Measurements from ENCODE around the gene NPHS1. TPM values are rescaled to one million over a fixed set of nuclear protein-coding genes. Genes with fewer than 3 reads are reported as not detected.

The NPHS1 gene
- total and polyA plus RNA-seq, 4 donors = under 0.01 TPM; not detected in 3

DNA sequence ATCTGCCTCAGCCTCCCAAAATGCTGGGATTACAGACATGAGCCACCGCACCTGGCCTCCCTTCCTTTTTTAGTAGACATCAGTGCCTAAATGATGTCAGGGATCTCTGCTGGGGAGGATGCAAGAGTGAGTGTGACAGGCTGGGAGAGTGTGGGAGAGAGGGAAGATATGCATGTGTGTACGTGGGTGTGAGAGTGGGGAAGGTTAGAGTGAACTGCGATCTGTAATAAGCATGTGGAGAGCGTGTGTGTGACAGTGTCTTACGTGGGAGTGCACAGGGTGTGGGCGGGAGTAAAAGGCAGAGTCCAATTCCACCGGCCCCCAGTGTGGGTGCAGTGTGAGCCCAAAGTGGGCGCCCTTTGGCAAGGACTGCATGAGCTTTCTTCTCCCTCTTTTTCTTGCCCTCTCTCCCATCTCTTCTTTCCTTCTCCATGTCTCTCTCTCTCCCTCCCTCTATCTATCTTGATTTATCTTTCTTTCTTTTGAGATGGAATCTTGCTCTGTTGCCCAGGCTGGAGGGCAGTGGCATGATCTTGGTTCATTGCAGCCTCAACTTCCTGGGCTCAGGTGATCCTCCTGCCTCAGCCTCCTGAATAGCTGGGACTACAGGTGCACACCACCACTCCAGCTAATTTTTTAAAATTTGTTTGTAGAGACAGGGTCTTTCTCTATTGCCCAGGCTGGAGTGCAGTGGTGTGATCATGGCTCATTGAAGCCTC is 893 bp upstream of the NPHS1 start:
- 58% methylated on average over 8 of the region's 8 CpGs for whole genome bisulfite sequencing
- no peak for DNase-seq (ENCODE audit: low spot score)
- Histone ChIP-seq H3K27ac (ENCODE audit: low read depth in 1 of 2, low read length in 2 of 2) (no peak overlapping the region), H3K9ac (ENCODE audit: low read depth in 1 of 2, low read length in 2 of 2) (no peak overlapping the region), H3K36me3 (ENCODE audit: control insufficient read depth in 4 of 4, insufficient read depth in 3 of 4, low read depth in 1 of 4, low read length in 3 of 4) (no peaks in the 10 kb centered on the region), H3K4me3 (ENCODE audit: low read depth in 1 of 3, low read length in 3 of 3) (no peak overlapping the region), H3K27me3 (ENCODE audit: control insufficient read depth in 4 of 4, insufficient read depth in 4 of 4, low read length in 3 of 4) (peaks cover 0 to 3% (median 2%) of the 10 kb centered on the region in 4 donors), H3K9me3 (ENCODE audit: control insufficient read depth in 4 of 4, low read length in 3 of 4) (no peaks in the 10 kb centered on the region), H3K4me1 (ENCODE audit: control insufficient read depth in 4 of 4, insufficient read depth in 4 of 4, low read length in 3 of 4) (peaks cover 0 to 6% (median 4%) of the 10 kb centered on the region in 4 donors)
- TF ChIP-seq, protein P1, sequence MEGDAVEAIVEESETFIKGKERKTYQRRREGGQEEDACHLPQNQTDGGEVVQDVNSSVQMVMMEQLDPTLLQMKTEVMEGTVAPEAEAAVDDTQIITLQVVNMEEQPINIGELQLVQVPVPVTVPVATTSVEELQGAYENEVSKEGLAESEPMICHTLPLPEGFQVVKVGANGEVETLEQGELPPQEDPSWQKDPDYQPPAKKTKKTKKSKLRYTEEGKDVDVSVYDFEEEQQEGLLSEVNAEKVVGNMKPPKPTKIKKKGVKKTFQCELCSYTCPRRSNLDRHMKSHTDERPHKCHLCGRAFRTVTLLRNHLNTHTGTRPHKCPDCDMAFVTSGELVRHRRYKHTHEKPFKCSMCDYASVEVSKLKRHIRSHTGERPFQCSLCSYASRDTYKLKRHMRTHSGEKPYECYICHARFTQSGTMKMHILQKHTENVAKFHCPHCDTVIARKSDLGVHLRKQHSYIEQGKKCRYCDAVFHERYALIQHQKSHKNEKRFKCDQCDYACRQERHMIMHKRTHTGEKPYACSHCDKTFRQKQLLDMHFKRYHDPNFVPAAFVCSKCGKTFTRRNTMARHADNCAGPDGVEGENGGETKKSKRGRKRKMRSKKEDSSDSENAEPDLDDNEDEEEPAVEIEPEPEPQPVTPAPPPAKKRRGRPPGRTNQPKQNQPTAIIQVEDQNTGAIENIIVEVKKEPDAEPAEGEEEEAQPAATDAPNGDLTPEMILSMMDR (IDR thresholded peaks at IDR 0.05; ENCODE audit: low read depth, low read length, missing input control) = no peak
- TF ChIP-seq RAD21 (IDR thresholded peaks at IDR 0.05) (no peak), EGR1 (IDR thresholded peaks at IDR 0.05; ENCODE audit: low read depth in 2 of 2) (no peak), JUND (IDR thresholded peaks at IDR 0.05) (no peak), TAF1 (conservative IDR thresholded peaks at IDR 0.05) (no peak), RXRA (IDR thresholded peaks at IDR 0.05) (no peak), HNF4A (conservative IDR thresholded peaks at IDR 0.05) (no peak), SP1 (IDR thresholded peaks at IDR 0.05) (no peak), YY1 (IDR thresholded peaks at IDR 0.05) (no peak), NR2F2 (IDR thresholded peaks at IDR 0.05) (no peak), FOXA1 (IDR thresholded peaks at IDR 0.05) (no peak), GABPA (IDR thresholded peaks at IDR 0.05 in 1 of 2, conservative IDR thresholded peaks at IDR 0.05 in 1 of 2) (no peak), FOXA2 (IDR thresholded peaks at IDR 0.05) (no peak), HNF4G (IDR thresholded peaks at IDR 0.05) (no peak)
- TF ChIP-seq, protein P2, sequence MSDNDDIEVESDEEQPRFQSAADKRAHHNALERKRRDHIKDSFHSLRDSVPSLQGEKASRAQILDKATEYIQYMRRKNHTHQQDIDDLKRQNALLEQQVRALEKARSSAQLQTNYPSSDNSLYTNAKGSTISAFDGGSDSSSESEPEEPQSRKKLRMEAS (IDR thresholded peaks at IDR 0.05) = no peak
- TF ChIP-seq, protein P3, sequence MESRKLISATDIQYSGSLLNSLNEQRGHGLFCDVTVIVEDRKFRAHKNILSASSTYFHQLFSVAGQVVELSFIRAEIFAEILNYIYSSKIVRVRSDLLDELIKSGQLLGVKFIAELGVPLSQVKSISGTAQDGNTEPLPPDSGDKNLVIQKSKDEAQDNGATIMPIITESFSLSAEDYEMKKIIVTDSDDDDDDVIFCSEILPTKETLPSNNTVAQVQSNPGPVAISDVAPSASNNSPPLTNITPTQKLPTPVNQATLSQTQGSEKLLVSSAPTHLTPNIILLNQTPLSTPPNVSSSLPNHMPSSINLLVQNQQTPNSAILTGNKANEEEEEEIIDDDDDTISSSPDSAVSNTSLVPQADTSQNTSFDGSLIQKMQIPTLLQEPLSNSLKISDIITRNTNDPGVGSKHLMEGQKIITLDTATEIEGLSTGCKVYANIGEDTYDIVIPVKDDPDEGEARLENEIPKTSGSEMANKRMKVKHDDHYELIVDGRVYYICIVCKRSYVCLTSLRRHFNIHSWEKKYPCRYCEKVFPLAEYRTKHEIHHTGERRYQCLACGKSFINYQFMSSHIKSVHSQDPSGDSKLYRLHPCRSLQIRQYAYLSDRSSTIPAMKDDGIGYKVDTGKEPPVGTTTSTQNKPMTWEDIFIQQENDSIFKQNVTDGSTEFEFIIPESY (IDR thresholded peaks at IDR 0.05) = no peak
- TF ChIP-seq, protein P4, sequence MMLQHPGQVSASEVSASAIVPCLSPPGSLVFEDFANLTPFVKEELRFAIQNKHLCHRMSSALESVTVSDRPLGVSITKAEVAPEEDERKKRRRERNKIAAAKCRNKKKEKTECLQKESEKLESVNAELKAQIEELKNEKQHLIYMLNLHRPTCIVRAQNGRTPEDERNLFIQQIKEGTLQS (IDR thresholded peaks at IDR 0.05) = no peak
- TF ChIP-seq, protein P5, sequence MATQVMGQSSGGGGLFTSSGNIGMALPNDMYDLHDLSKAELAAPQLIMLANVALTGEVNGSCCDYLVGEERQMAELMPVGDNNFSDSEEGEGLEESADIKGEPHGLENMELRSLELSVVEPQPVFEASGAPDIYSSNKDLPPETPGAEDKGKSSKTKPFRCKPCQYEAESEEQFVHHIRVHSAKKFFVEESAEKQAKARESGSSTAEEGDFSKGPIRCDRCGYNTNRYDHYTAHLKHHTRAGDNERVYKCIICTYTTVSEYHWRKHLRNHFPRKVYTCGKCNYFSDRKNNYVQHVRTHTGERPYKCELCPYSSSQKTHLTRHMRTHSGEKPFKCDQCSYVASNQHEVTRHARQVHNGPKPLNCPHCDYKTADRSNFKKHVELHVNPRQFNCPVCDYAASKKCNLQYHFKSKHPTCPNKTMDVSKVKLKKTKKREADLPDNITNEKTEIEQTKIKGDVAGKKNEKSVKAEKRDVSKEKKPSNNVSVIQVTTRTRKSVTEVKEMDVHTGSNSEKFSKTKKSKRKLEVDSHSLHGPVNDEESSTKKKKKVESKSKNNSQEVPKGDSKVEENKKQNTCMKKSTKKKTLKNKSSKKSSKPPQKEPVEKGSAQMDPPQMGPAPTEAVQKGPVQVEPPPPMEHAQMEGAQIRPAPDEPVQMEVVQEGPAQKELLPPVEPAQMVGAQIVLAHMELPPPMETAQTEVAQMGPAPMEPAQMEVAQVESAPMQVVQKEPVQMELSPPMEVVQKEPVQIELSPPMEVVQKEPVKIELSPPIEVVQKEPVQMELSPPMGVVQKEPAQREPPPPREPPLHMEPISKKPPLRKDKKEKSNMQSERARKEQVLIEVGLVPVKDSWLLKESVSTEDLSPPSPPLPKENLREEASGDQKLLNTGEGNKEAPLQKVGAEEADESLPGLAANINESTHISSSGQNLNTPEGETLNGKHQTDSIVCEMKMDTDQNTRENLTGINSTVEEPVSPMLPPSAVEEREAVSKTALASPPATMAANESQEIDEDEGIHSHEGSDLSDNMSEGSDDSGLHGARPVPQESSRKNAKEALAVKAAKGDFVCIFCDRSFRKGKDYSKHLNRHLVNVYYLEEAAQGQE (IDR thresholded peaks at IDR 0.05) = no peak

All from liver (tissue), 9 donors.